Activated gamma-delta T cell treated with Interleukin-2 at 50 U/mL for 16 hours (primary cell): ENCODE measurements around the gene DMXL2.
"Not testable (repeated sequence)": the region's sequence is repeated elsewhere in the genome, so short reads cannot be mapped to it uniquely, and the experiment has no call there.

Experiments used
- DNase-seq: peaks from one replicate; pipeline ENCODE4 v3.0.0-alpha.2; 2020

Gene DMXL2

GRCh38 chr15:51568939-51569784 is 53.4 kb downstream of the DMXL2 start:
- not testable (repeated sequence) for DNase-seq

GRCh38 chr15:51561271-51561670 is 61.3 kb downstream of the DMXL2 start:
- no peak for DNase-seq

GRCh38 chr15:51558876-51559275 is 63.7 kb downstream of the DMXL2 start:
- no peak for DNase-seq

- no peak for DNase-seq
Observed at GRCh38 chr15:51558411-51558810, 64.2 kb downstream of the DMXL2 start.

GRCh38 chr15:51550841-51551240 is 71.7 kb downstream of the DMXL2 start:
- DNase-seq, result no peak

- DNase-seq, result no peak
Observed at GRCh38 chr15:51547656-51548055, 74.9 kb downstream of the DMXL2 start.

GRCh38 chr15:51536965-51537574 is 85.5 kb downstream of the DMXL2 start:
- DNase-seq, result no peak

- no peak for DNase-seq
Observed at GRCh38 chr15:51533672-51534398, 88.7 kb downstream of the DMXL2 start.

- no peak for DNase-seq
Observed at GRCh38 chr15:51526955-51527354, 95.6 kb downstream of the DMXL2 start.

GRCh38 chr15:51524376-51524775 is 98.2 kb downstream of the DMXL2 start:
- DNase-seq, result no peak

GRCh38 chr15:51516291-51516690 is 106.3 kb downstream of the DMXL2 start:
- no peak for DNase-seq

GRCh38 chr15:51505251-51505650 is 117.3 kb downstream of the DMXL2 start:
- no peak for DNase-seq

- no peak for DNase-seq
Observed at GRCh38 chr15:51503003-51503402, 119.6 kb downstream of the DMXL2 start.

GRCh38 chr15:51499379-51499976 is 123.1 kb downstream of the DMXL2 start:
- no peak for DNase-seq

GRCh38 chr15:51497806-51498205 is 124.8 kb downstream of the DMXL2 start:
- no peak for DNase-seq

GRCh38 chr15:51496246-51496645 is 126.3 kb downstream of the DMXL2 start:
- no peak for DNase-seq

GRCh38 chr15:51494411-51495314 is 127.9 kb downstream of the DMXL2 start:
- DNase-seq, result no peak

- DNase-seq, result no peak
Observed at GRCh38 chr15:51493892-51494291, 128.7 kb downstream of the DMXL2 start.

- DNase-seq, result no peak
Observed at GRCh38 chr15:51492528-51492927, 130.0 kb downstream of the DMXL2 start.

- DNase-seq, result no peak
Observed at GRCh38 chr15:51491941-51492340, 130.6 kb downstream of the DMXL2 start.

- no peak for DNase-seq
Observed at GRCh38 chr15:51484781-51485180, 137.8 kb downstream of the DMXL2 start.

GRCh38 chr15:51483985-51484384 is 138.6 kb downstream of the DMXL2 start:
- DNase-seq, result no peak
